GM15510 (cell line): Measurements from ENCODE around the gene ITGA3.
A peak's percentile ranks its signal among the peaks of the same experiment; 100 is the strongest.

ENCODE experiments used
- POLR2A ChIP-seq: IDR thresholded peaks from 3 replicates; pipeline ENCODE4 v1.6.1; 2011; ENCODE audit warnings: borderline replicate concordance; ENCODE audit not compliant: insufficient read length; ENCODE audit errors: extremely low read depth

Gene ITGA3

DNA sequence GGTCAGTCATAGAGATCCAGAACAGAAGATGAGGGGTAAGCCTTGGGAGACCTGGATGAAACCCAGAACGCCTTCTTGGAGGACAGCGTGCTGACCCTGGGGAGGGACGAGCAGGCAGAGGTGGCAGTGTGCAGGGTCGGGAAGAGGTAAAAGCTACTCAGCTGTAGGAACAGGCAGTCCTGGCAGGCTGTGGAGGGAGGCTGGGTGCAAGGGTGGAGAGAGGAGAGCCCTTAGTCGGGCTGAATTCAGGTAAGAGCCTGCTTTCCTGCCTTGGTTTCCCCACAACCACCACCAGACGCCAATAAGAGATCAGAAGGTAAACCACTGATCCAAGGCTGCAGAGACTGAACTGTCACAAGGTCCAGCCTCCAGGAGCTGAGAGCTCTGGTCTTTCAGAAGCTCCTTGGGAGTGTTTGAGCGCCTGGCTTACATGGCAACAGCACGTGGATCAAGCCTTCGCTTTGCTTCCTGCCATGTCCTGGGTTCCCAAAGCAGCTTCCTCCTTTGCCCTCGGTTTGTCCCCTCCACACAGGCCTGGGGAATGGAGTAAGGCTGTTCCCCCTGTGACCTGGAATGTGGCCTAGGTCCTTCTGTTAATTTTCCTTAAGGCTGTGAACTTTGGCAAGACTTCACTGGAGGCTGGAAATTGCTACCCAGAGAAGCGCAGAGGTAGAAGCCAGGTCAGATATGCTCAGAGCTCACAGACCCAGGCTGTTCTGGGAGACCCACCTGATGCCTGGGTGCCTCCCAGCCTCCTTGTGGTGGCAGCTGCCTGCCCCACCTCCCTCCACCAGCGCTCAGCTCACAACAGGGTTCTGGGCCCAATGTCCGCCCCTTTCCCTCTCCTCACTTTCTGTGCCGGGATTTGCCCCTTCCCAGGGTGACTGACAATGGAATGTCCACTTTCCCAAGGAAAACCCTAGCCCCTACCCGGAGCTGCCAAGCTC lies 35.3 kb downstream of the ITGA3 start:
- TF ChIP-seq POLR2A = no peak

DNA sequence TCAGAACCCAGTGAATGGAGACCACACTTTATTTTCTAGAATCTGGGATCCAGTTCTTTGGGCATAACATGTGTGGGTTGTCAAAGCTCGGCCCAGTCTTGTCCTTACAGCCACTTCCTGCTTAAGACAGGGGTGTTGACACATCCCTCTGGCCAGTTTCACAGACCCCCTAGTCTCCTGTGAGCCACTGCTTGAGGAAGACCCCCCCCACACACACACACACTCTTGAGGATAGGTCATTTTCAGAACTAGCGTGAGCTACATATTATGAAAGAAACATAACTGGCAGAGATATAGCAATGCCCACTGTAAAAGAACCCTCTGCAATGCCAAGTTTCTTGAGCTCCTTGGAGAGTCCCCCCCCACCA lies 36.0 kb downstream of the ITGA3 start:
- no peak for TF ChIP-seq POLR2A

DNA sequence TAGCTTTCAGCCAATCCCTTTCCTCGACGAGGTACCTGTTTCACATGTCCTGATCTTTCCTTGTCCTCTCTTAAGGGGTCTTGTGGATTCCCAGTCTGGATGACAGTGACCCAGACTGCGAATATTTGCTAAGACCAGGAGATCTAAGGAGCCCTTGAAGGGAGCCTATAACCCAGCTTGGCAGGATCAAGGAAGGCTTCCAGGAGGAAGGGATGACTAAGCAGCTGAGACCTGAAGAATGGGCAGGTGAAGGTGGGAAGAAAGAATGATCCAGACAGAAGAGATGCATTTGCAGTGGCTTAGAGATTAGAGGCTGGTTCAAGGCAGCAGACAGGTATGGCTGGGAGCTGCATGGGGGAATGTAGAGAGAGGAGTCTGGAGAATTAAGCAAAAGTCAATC lies 37.3 kb downstream of the ITGA3 start:
- TF ChIP-seq POLR2A = no peak

- no peak for TF ChIP-seq POLR2A
Measured at GRCh38 chr17:50093807-50094206, 37.9 kb downstream of the ITGA3 start.

GRCh38 chr17:50094243-50094752 lies 38.4 kb downstream of the ITGA3 start:
- TF ChIP-seq POLR2A = no peak

DNA sequence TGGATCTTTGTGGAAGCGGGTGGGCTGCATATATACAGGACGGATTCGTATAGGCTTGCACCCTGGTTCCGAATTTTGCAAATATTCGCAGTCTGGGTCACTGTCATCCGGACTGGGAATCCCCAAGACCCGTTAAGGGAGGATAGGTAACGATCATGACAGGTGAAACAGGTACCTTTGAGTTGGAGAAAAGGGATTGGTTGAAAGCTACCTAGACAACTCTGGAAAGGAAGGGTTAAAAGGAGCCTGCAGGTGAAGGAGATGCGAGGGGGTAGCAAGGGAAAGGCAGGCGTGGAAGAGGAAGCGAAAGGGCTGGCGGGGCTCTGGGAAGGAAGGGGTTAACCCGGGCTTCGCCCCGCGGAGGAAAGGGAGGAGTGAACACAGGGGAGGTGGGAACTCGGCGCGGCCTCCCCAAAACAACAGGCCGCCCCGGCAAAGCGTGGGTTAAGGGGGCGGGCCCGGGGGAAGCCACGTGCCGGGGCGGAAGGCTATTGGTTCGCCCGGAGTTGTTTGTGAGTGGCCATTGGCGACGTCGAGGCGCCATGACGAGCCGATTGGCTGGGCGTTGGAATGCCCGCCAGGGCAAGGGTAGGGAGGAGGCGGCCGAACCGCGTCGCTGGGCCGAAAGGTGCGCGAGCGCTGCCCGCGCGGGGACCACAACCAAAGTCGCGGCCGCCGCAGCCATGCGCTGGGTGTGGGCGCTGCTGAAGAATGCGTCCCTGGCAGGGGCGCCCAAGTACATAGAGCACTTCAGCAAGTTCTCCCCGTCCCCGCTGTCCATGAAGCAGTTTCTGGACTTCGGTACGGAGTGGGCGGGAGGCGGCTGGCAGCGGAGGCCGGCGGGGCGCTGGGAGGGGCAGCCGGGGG lies 39.1 kb downstream of the ITGA3 start, which contains the start of gene PDK2:
PDK2 (plus strand) TSS at position 599 of the 867 bp plus-strand sequence; CDS start at position 684, 85 bp downstream.
- peak; percentile 37 for TF ChIP-seq POLR2A

DNA sequence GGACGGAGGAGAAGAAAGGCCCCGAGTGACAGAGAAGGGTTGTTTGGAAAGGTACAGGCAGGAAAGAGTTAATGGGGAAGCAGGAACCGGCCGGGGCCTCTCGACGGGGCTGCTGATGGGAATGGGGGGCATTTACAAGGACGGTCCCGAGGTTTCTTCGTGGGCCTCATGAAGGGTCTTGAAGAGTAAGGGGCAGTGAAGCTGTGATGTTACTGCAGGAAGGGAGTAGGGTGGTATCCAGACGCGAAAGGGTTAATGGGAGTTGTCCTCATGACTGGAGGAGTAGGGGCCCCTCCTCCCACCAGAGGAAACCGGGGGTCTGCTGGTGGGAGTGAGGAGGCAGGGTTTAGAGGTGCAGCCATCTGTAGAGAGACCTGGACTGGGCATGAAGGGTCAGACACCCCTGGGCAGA lies 39.7 kb downstream of the ITGA3 start:
- TF ChIP-seq POLR2A = no peak

- no peak for TF ChIP-seq POLR2A
Measured at GRCh38 chr17:50096092-50096491, 40.2 kb downstream of the ITGA3 start.

DNA sequence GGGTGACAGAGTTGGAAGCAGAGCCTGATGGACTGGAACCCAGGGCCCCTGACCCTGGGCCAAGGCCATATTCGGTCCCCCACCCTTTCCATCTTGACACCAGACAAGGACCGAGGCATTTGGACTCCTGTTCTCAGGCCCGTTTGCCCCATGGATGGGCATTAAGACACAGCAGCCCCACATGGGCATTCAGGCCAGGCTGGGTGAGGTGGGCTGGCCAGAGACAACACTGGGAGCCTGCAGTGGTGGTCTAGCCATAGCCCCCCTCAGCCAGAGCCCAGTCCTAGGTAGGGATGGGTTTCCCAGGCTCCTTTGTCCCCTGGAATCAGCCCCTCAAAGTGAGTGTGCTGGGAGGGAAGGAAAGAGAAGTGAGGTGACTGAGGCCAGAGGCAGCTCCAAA lies 40.8 kb downstream of the ITGA3 start:
- no peak for TF ChIP-seq POLR2A

GRCh38 chr17:50097455-50097854 lies 41.5 kb downstream of the ITGA3 start:
- no peak for TF ChIP-seq POLR2A

DNA sequence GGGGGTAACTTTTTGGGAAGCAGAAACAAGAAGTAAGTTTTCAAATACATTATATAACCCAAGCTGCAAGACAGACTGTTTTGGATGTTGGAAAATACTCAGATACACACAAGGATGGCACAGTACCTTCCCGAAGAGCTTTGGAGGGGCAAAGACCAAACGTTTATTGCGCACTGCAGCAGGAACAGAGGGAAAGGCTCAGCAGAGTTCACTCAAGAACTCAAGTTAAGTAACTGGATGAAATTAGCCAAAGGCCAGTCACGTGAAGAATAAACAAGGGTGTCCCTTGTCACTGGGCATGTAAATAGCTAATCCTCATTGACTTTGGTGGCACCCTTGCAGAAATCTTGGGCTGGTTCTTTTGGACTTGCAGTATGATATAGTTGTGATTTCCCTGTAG lies 42.0 kb downstream of the ITGA3 start:
- TF ChIP-seq POLR2A = no peak

- no peak for TF ChIP-seq POLR2A
Measured at GRCh38 chr17:50098583-50098982, 42.7 kb downstream of the ITGA3 start.

DNA sequence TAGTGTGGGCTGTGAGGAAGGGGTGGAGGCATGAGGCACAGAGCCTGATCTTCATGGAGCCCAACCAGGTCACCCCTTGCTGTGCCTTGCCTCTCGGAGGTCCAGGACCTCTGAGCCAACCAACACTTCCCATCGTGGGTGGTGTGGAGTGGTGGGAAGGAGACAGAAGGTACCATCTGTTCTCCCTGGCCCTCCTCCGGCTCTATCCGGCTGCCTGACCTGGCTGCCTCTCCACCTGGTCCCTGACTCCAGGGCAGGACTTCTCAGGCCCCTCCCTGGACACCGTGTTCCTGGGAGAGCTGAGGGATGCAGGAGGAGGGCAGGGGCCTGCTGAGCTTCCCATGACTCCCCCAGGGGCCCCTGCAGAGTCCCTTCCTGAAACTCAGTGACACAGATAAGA lies 43.1 kb downstream of the ITGA3 start:
- TF ChIP-seq POLR2A = no peak

DNA sequence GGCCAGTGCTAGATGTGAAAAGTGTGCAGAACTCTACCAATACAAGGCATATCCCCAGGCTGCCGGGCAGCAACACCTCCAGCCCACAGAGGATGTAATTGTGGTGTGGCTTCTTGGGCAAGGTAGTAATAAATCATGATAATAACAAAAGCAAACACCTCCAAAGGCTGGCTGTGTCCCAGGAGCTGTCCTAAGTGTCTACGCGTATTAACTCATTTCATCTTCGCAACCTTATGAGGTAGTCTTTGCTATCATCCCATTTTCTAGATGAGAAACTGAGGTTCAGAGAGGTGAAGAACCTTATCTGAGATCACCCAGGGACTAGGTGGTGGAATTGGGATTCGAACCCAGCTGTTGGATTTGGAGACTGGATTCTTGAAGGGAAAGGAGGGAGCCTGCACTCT lies 44.6 kb downstream of the ITGA3 start:
- no peak for TF ChIP-seq POLR2A

DNA sequence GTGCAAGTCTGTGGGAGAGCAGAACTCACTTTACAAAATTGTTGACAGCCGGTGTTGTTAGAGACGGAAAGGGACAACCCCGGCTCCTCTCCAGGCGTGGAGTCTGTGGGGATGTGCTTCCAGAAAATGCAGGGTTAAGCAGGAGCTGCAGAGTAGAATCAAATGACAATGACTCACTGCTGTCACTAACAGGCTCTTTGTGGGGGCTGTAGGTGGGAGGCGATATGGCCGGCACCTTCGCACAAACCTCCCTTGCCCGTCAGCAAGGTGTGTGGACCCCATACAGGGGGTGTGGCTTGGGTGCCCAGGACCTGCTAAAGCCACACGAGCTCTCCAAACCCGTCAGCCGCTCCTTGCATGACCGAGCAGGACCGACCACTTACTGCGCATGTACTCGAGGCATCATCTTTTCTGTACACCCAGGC lies 45.0 kb downstream of the ITGA3 start:
- no peak for TF ChIP-seq POLR2A
